DMS 273 (cell line): ENCODE results near the gene DDX10.
"Not testable (repeated sequence)": the region's sequence is repeated elsewhere in the genome, so short reads cannot be mapped to it uniquely, and the experiment has no call there.

Experiments used
- DNase-seq: peaks from one replicate; lab custom pipeline; 2025; ENCODE audit not compliant: unreplicated experiment; lab: John Stamatoyannopoulos, UW

The DDX10 gene

GRCh38 chr11:108713076-108713790, 48.4 kb downstream of the DDX10 start:
- no peak for DNase-seq

- DNase-seq: no peak
Observed at GRCh38 chr11:108715239-108715638, 50.4 kb downstream of the DDX10 start.

GRCh38 chr11:108718466-108718865, 53.6 kb downstream of the DDX10 start:
- no peak for DNase-seq

- no peak for DNase-seq
Observed at GRCh38 chr11:108724974-108725689, 60.3 kb downstream of the DDX10 start.

GRCh38 chr11:108726077-108726800, 61.4 kb downstream of the DDX10 start:
- DNase-seq: no peak

- DNase-seq: no peak
Observed at GRCh38 chr11:108727665-108728064, 62.8 kb downstream of the DDX10 start.

- no peak for DNase-seq
Observed at GRCh38 chr11:108729227-108729871, 64.5 kb downstream of the DDX10 start.

GRCh38 chr11:108732395-108732794, 67.5 kb downstream of the DDX10 start:
- no peak for DNase-seq

GRCh38 chr11:108733479-108734116, 68.7 kb downstream of the DDX10 start:
- peak; percentile 4 for DNase-seq

GRCh38 chr11:108734283-108734682, 69.4 kb downstream of the DDX10 start:
- no peak for DNase-seq

- DNase-seq: peak; percentile 36
Observed at GRCh38 chr11:108734956-108735559, 70.2 kb downstream of the DDX10 start.

GRCh38 chr11:108740132-108740531, 75.3 kb downstream of the DDX10 start:
- not testable (repeated sequence) for DNase-seq

- DNase-seq: no peak
Observed at GRCh38 chr11:108743851-108744250, 79.0 kb downstream of the DDX10 start.

- no peak for DNase-seq
Observed at GRCh38 chr11:108748968-108749367, 84.1 kb downstream of the DDX10 start.

GRCh38 chr11:108751444-108751843, 86.6 kb downstream of the DDX10 start:
- no peak for DNase-seq

GRCh38 chr11:108752297-108752751, 87.5 kb downstream of the DDX10 start:
- DNase-seq: no peak

GRCh38 chr11:108754901-108755625, 90.2 kb downstream of the DDX10 start:
- DNase-seq: peak; percentile 52

GRCh38 chr11:108757630-108758029, 92.8 kb downstream of the DDX10 start:
- DNase-seq: no peak

GRCh38 chr11:108758458-108758857, 93.6 kb downstream of the DDX10 start:
- no peak for DNase-seq
